Testis (tissue), 5 donors: ENCODE results near the gene JAK2. TPM values are rescaled to one million over a fixed set of nuclear protein-coding genes. Genes with fewer than 3 reads are reported as not detected.

Experiments used
- DNase-seq: peaks from one replicate; pipeline ENCODE4 v3.0.0-alpha.2; 2019
- H3K27ac ChIP-seq, 2 donors: fragments of 200-600 bp; sonication (generic); one replicate each; pipeline ENCODE4 v1.5.1; 2019
- H3K27me3 ChIP-seq: fragments of 200-600 bp; sonication (generic); one replicate; pipeline ENCODE4 v1.5.1; 2019
- H3K36me3 ChIP-seq: fragments of 200-600 bp; sonication (generic); one replicate; pipeline ENCODE4 v1.5.1; 2017; ENCODE audit warnings: low read depth; ENCODE audit errors: missing control alignments
- H3K4me1 ChIP-seq: fragments of 200-600 bp; sonication (generic); one replicate; pipeline ENCODE4 v1.5.1; 2019
- H3K4me3 ChIP-seq, 2 donors: fragments of 200-600 bp; sonication (generic); one replicate each; pipeline ENCODE4 v1.5.1; 2017 to 2019
- H3K9me3 ChIP-seq: fragments of 200-600 bp; sonication (generic); one replicate; pipeline ENCODE4 v1.5.1; 2017
- POLR2A ChIP-seq: fragments of 450-650 bp; IDR thresholded peaks from one replicate; pipeline ENCODE4 v1.6.1; 2017; ENCODE audit warnings: antibody characterized with exemption, mild to moderate bottlenecking, moderate library complexity
- WGBS, 2 donors: methylation state at CpG; one replicate each; pipeline ENCODE4 v1.1.5; 2018; 5-methylcytosine and 5-hydroxymethylcytosine counted together
- intact Hi-C: fragments of 100-400 bp; cut with DNase I; formaldehyde crosslinking; loops from one replicate; pipeline ENCODE4 v1.15.1; 2023; ENCODE audit warnings: low total_unique reads
- long read RNA-seq, 2 donors: transcript quantifications; one replicate each; lab custom pipeline, GENCODE V29; 2026
- polyA plus RNA-seq: library from polyadenylated mRNA; stranded (reverse); fragments of 350-450 nt; fragmentation: Illumina TruSeq; extraction: RNeasy Lipid Tissue Mini Kit (QIAGEN cat#74804); gene quantifications from one replicate; pipeline ENCODE4 v1.2.3, GENCODE V29; 2014; ENCODE audit warnings: low read depth, low replicate concordance; ENCODE audit not compliant: insufficient read depth
- total RNA-seq, 2 donors: library from RNA; depleted of rRNA; stranded (reverse); fragments of >200 nt; gene quantifications; one replicate each; pipeline ENCODE4 v1.2.3, GENCODE V29; 2016
- TF ChIP-seq, protein P1 (sequence below), 3 experiments: fragments of 450-650 bp in 2 of 3; fragments of 200-600 bp in 1 of 3; sonication (generic) in 1 of 3; IDR thresholded peaks; one replicate each; pipeline ENCODE4 v1.5.1; 2016 to 2019; ENCODE audit warnings: antibody characterized with exemption in 3 of 3, mild to moderate bottlenecking in 2 of 3, moderate library complexity in 1 of 3

Gene JAK2
- 10 to 100 TPM; 24.1 to 25.5 TPM for total RNA-seq
- 14.0 TPM for polyA plus RNA-seq
- long read RNA-seq, donor 1, partial matches to known transcripts = 0 of 1 reads
- long read RNA-seq, donor 1, other reads (novel, unspliced or antisense) = 0 of 1 reads
- long read RNA-seq, donor 2 = 0 reads

DNA sequence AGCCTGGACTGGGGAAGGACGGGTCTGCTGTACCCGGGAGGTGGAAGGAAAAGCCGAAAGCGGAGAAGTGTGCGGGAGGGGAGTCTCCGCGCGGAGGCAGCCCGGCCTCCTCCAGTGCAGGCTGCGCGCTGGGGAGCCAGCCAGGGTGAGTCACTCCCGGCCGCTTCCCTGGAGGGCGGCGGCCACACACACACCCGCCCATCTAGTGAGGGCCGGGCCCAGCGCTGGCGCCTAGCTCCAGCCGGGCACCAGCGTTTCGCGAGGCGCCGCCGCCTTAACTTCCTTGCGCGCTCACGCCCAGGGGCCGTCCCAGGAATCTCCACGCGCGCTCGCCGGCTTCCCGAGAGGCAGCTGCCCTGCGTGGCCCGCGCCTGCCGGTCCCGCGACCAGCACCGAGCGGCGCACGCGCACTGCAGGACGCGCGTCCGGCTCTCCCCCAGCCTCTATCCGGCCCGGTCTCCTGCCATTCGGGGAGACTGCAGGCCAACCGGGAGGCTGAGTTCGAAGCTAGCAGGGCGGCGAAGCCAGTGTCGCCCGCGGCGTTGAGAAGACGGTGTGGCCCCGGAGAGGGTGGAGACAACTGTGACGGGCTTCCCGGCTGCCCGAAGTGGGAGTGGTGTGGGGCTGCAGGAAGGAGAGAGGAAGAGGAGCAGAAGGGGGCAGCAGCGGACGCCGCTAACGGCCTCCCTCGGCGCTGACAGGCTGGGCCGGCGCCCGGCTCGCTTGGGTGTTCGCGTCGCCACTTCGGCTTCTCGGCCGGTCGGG is at the start of gene JAK2:
Gene JAK2 (plus strand): TSS at position 652 of the 765 bp plus-strand sequence. CDS start 36,716 bp downstream, outside the sequence.
- TF ChIP-seq, protein P1, sequence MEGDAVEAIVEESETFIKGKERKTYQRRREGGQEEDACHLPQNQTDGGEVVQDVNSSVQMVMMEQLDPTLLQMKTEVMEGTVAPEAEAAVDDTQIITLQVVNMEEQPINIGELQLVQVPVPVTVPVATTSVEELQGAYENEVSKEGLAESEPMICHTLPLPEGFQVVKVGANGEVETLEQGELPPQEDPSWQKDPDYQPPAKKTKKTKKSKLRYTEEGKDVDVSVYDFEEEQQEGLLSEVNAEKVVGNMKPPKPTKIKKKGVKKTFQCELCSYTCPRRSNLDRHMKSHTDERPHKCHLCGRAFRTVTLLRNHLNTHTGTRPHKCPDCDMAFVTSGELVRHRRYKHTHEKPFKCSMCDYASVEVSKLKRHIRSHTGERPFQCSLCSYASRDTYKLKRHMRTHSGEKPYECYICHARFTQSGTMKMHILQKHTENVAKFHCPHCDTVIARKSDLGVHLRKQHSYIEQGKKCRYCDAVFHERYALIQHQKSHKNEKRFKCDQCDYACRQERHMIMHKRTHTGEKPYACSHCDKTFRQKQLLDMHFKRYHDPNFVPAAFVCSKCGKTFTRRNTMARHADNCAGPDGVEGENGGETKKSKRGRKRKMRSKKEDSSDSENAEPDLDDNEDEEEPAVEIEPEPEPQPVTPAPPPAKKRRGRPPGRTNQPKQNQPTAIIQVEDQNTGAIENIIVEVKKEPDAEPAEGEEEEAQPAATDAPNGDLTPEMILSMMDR (IDR thresholded peaks at IDR 0.05) = peak in 2 of 3 experiments; percentile 4 to 14
- peak; percentile 13 for TF ChIP-seq POLR2A
- WGBS, 2 donors = 0 to 1% methylated on average over 17 to 33 of the region's 84 CpGs
- Histone ChIP-seq H3K4me1 (peaks cover 18% of the 10 kb centered on the region), H3K27ac (peak within 1 kb of the TSS; percentile 94 to 97), H3K4me3 (peak within 1 kb of the TSS; percentile 78 to 82), H3K9me3 (no peaks in the 10 kb centered on the region), H3K36me3 (no peaks in the 10 kb centered on the region), H3K27me3 (no peaks in the 10 kb centered on the region)
- intact Hi-C loops = loop anchor here (10.0 kb wide), 1 partner anchor 50 kb away; no protein-coding TSS in a partner anchor
- peak; percentile 91 for DNase-seq

DNA sequence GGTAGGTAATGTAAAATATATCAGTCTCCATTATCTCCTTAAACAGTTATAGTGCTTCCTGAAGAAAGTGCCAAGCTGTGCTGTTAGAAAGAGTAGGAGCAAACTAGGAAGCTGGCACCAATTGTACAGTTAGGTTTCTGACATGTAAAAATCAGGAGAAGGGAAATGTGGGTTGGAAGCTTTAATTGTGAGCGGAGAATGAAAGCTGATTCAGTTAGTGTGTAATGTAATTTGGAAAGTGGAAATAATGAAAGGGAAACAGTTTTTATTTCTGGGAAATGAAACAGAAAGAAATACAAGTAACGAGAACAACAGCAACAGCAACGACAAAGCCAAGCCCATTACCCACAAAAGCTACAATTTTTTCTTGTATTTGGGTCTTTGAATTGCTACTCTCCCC is 48.8 kb upstream of the JAK2 start:
- 60% methylated on average over 3 of the region's 3 CpGs for WGBS, 2 donors

DNA sequence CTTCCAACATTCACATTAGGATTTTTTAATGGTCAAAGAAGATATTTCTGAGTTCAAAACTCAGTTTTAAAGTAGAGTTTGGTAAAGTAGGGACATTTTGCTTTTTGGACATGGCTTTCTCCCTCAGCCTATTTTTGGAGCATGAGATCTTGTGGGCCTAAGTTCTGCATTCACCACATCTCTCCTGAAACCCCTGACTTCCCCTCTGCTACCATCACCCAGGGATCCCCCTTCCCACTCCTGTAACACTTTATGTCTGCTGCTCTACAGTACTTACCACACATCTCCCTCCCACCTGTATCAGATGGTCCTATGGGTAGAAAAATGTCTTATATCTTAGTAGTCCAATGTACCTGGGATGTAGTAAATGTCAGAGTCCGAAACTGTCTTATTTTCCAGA is 48.2 kb upstream of the JAK2 start:
- intact Hi-C loops = loop anchor here (10.0 kb wide), 1 partner anchor 48 kb away; the partner anchor contains the start of gene JAK2
- H3K27me3 ChIP-seq = no peaks in the 10 kb centered on the region
- 82 to 95% methylated on average over 1 of the region's 1 CpG for WGBS, 2 donors
- H3K4me3 ChIP-seq = no peak overlapping the region
- TF ChIP-seq, protein P1 (IDR thresholded peaks at IDR 0.05) = no peak
- TF ChIP-seq POLR2A = no peak
- DNase-seq = no peak
- H3K4me1 ChIP-seq = peaks cover 7% of the 10 kb centered on the region
- H3K9me3 ChIP-seq = no peaks in the 10 kb centered on the region
- no peaks in the 10 kb centered on the region for H3K36me3 ChIP-seq
- H3K27ac ChIP-seq = peak overlapping the region in 1 of 2 donors; percentile 47

More for the DNA sequence above, 48.8 kb upstream of the JAK2 start:
- no peak for TF ChIP-seq POLR2A
- TF ChIP-seq, protein P1 (IDR thresholded peaks at IDR 0.05) = no peak
- Histone ChIP-seq H3K36me3 (no peaks in the 10 kb centered on the region), H3K27ac (peak overlapping the region; percentile 27 to 47), H3K27me3 (no peaks in the 10 kb centered on the region), H3K9me3 (no peaks in the 10 kb centered on the region), H3K4me3 (no peak overlapping the region), H3K4me1 (peaks cover 7% of the 10 kb centered on the region)
- intact Hi-C loops = loop anchor here (10.0 kb wide), 1 partner anchor 49 kb away; the partner anchor contains the start of gene JAK2
- no peak for DNase-seq

DNA sequence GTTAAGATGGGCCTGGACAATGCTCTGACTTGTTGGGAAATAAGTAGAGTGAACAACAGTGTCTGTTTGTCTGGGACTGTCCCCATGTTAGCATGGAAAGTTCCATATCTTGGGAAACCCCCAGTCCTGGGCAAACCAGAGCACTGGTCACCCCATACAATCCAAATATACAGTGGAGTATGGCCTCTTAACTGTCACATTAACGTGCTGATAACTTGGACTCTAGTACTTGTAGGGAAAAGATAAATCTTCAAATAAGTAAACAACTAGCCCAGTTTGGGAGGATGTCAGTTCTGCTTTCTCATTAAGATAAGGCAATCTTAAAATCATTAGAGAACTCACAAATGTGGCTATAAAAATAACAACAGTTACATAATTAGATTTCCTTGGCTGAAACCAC is 47.6 kb upstream of the JAK2 start:
- peaks cover 7% of the 10 kb centered on the region for H3K4me1 ChIP-seq
- no peaks in the 10 kb centered on the region for H3K36me3 ChIP-seq
- H3K27ac ChIP-seq = peak overlapping the region in 1 of 2 donors; percentile 47
- H3K9me3 ChIP-seq = no peaks in the 10 kb centered on the region
- H3K27me3 ChIP-seq = no peaks in the 10 kb centered on the region
- no peak overlapping the region for H3K4me3 ChIP-seq
- intact Hi-C loops = loop anchor here (10.0 kb wide), 1 partner anchor 47 kb away; the partner anchor contains the start of gene JAK2
- DNase-seq = no peak
- WGBS, 2 donors = 30 to 39% methylated on average over 1 of the region's 1 CpG
- TF ChIP-seq, protein P1 (IDR thresholded peaks at IDR 0.05) = no peak
